ENCODE measurements around the gene UNC13A.

UNC13A gene

DNA sequence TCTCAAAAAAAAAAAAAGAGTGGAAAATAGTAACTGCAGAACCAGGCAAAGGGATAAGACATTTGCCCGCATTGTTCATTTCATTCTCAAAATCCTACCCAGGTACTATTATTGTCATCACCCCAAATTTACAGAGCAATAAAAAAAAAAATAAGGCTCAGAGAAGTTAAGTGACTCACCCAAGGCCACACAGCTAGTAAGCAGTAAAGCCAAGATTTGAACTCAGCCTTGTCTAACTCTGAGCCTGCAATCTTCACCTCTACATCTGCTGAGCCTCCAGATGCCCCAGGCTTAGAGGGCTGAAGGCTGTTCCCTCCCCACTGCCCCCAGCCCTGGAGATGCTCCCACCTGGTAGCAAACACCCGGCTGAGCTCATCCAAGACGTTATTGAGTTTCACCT, 61.0 kb downstream of the UNC13A start:
- TF ChIP-seq, protein P1, sequence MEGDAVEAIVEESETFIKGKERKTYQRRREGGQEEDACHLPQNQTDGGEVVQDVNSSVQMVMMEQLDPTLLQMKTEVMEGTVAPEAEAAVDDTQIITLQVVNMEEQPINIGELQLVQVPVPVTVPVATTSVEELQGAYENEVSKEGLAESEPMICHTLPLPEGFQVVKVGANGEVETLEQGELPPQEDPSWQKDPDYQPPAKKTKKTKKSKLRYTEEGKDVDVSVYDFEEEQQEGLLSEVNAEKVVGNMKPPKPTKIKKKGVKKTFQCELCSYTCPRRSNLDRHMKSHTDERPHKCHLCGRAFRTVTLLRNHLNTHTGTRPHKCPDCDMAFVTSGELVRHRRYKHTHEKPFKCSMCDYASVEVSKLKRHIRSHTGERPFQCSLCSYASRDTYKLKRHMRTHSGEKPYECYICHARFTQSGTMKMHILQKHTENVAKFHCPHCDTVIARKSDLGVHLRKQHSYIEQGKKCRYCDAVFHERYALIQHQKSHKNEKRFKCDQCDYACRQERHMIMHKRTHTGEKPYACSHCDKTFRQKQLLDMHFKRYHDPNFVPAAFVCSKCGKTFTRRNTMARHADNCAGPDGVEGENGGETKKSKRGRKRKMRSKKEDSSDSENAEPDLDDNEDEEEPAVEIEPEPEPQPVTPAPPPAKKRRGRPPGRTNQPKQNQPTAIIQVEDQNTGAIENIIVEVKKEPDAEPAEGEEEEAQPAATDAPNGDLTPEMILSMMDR (IDR thresholded peaks at IDR 0.05; ENCODE audit: extremely low read depth, missing control alignments), result no peak
- no peak for DNase-seq (ENCODE audit: low spot score)

GRCh38 chr19:17626456-17627015, 61.6 kb downstream of the UNC13A start:
- TF ChIP-seq, protein P1 (IDR thresholded peaks at IDR 0.05; ENCODE audit: extremely low read depth, missing control alignments), result no peak

DNA sequence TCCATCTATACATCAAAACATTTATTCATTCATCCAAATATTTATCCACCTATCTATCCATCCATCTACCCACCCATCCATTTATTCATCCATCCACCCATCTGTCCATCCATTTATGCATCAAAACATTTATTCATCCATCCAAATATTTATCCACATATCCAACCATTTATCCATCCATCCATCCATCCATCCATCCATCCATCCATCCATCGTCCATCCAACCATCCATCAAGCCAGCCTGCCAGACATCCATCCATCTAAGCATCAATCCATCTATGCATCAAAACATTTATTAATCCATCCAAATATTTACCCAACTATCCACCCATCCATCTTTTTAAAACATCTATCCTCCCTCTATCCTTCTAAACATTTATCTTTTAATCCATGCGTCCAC, 62.2 kb downstream of the UNC13A start:
- DNase-seq (ENCODE audit: low spot score), result no peak
- TF ChIP-seq, protein P1 (IDR thresholded peaks at IDR 0.05; ENCODE audit: extremely low read depth, missing control alignments), result no peak

More at GRCh38 chr19:17626456-17627015, 61.6 kb downstream of the UNC13A start:
- DNase-seq (ENCODE audit: low spot score), result no peak

GRCh38 chr19:17625043-17625442, 63.1 kb downstream of the UNC13A start:
- TF ChIP-seq, protein P1 (IDR thresholded peaks at IDR 0.05; ENCODE audit: extremely low read depth, missing control alignments), result no peak
- no peak for DNase-seq (ENCODE audit: low spot score)

- no peak for DNase-seq (ENCODE audit: low spot score)
- TF ChIP-seq, protein P1 (IDR thresholded peaks at IDR 0.05; ENCODE audit: extremely low read depth, missing control alignments), result no peak
Observed at GRCh38 chr19:17624314-17624991, 63.7 kb downstream of the UNC13A start.

- TF ChIP-seq, protein P1 (IDR thresholded peaks at IDR 0.05; ENCODE audit: extremely low read depth, missing control alignments), result no peak
Observed at GRCh38 chr19:17623224-17623935, 64.8 kb downstream of the UNC13A start.

DNA sequence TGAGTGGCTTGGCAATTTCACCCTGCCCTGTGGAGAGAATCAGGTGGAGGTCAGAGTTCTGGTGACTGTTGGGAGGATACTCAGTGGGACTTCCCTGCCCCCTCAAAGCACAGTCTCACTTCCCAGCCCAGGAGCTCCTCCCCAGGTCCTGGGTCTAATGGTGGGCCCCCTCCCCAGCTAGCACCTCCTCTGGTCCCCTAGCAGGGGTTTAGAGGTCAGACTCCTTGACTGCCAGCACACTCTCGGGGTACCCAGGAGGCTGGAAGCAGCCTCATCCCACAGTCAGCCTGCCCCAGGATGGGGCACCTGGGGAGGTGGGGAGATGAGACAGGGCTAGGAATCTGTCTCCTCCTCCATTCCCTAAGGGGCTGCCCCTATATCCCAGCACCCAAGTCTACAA, 67.5 kb downstream of the UNC13A start:
- TF ChIP-seq, protein P1 (IDR thresholded peaks at IDR 0.05; ENCODE audit: extremely low read depth, missing control alignments), result no peak
- no peak for DNase-seq (ENCODE audit: low spot score)

More at GRCh38 chr19:17623224-17623935, 64.8 kb downstream of the UNC13A start:
- DNase-seq (ENCODE audit: low spot score), result no peak
